Tibial nerve (tissue), 4 donors: Measurements from ENCODE around the gene ZNF208. TPM values are rescaled to one million over a fixed set of nuclear protein-coding genes. Genes with fewer than 3 reads are reported as not detected.
"Not testable (repeated sequence)": the region's sequence is repeated elsewhere in the genome, so short reads cannot be mapped to it uniquely, and the experiment has no call there.

Source experiments
- DNase-seq, 2 donors: peaks; one replicate each; pipeline ENCODE4 v3.0.0-alpha.2; 2019; ENCODE audit warnings: low spot score in 2 of 2
- H3K27ac ChIP-seq, 4 donors: fragments of 200-600 bp; sonication (generic) in 3 of 4; one replicate each; pipeline ENCODE4 v1.5.1; 2017 to 2019; ENCODE audit warnings: mild to moderate bottlenecking in 1 of 4
- H3K27me3 ChIP-seq, 2 donors: fragments of 200-600 bp; sonication (generic) in 1 of 2; one replicate each; pipeline versions ENCODE4 v1.5.1 to v1.6.0; 2017 to 2019
- H3K36me3 ChIP-seq, 3 donors: fragments of 200-600 bp; sonication (generic); one replicate each; pipeline ENCODE4 v1.5.1; 2018 to 2019
- H3K4me1 ChIP-seq, 4 donors: fragments of 200-600 bp; sonication (generic) in 3 of 4; one replicate each; pipeline ENCODE4 v1.5.1; 2017 to 2019
- H3K4me3 ChIP-seq, 4 donors: fragments of 200-600 bp; sonication (generic) in 3 of 4; one replicate each; pipeline ENCODE4 v1.5.1; 2017 to 2019; ENCODE audit warnings: mild to moderate bottlenecking in 1 of 4, moderate library complexity in 1 of 4
- H3K9me3 ChIP-seq, 4 donors: fragments of 200-600 bp; sonication (generic) in 3 of 4; one replicate each; pipeline ENCODE4 v1.5.1; 2017 to 2019
- CTCF ChIP-seq, 5 experiments: fragments of 200-600 bp in 3 of 5; fragments of 450-650 bp in 2 of 5; sonication (generic) in 3 of 5; IDR thresholded peaks; one replicate each; pipeline ENCODE4 v1.5.1; 2016 to 2019; ENCODE audit warnings: antibody characterized with exemption in 5 of 5, mild to moderate bottlenecking in 3 of 5, moderate library complexity in 2 of 5
- EP300 ChIP-seq, 2 donors: sonication (generic); formaldehyde crosslinking; IDR thresholded peaks; one replicate each; pipeline ENCODE4 v1.6.1; 2017; ENCODE audit warnings: antibody characterized with exemption in 2 of 2, mild to moderate bottlenecking in 1 of 2
- POLR2A ChIP-seq, 2 donors: fragments of 450-650 bp; IDR thresholded peaks; one replicate each; pipeline ENCODE4 v1.6.1; 2017; ENCODE audit warnings: antibody characterized with exemption in 2 of 2, mild to moderate bottlenecking in 2 of 2, moderate library complexity in 2 of 2
- WGBS, 2 donors: methylation state at CpG; one replicate each; pipeline ENCODE4 v1.1.5; 2018; 5-methylcytosine and 5-hydroxymethylcytosine counted together
- total RNA-seq, 4 donors: library from RNA; depleted of rRNA; stranded (reverse); fragments of >200 nt; gene quantifications; one replicate each; pipeline ENCODE4 v1.1.0, GENCODE V29; 2016

The ZNF208 gene
- total RNA-seq, 4 donors from 2014 or later = 3.1 to 20.7 (median 3.8) TPM

- H3K4me1 ChIP-seq, H3K27me3 ChIP-seq, H3K9me3 ChIP-seq, H3K27ac ChIP-seq, H3K4me3 ChIP-seq, H3K36me3 ChIP-seq: not testable (repeated sequence)
- DNase-seq = peak in 1 of 2 donors; percentile 33
- WGBS, 2 donors = 14 to 20% methylated on average over 9 of the region's 9 CpGs
- peak in 4 of 5 experiments; percentile 23 to 39 (median 23) for TF ChIP-seq CTCF (IDR thresholded peaks at IDR 0.05)
These were observed 120.7 kb downstream of the ZNF208 start for GRCh38 chr19:21890017-21890416.

- H3K27me3 ChIP-seq, H3K9me3 ChIP-seq, H3K4me1 ChIP-seq, DNase-seq, H3K4me3 ChIP-seq, H3K36me3 ChIP-seq, H3K27ac ChIP-seq: not testable (repeated sequence)
- WGBS, 2 donors = 77 to 78% methylated on average over 2 of the region's 2 CpGs
These were observed 125.2 kb downstream of the ZNF208 start for GRCh38 chr19:21885516-21885915.

GRCh38 chr19:21884786-21885185, 126.0 kb downstream of the ZNF208 start:
- not testable (repeated sequence) for H3K27me3 ChIP-seq, H3K36me3 ChIP-seq, H3K4me1 ChIP-seq, H3K9me3 ChIP-seq, H3K4me3 ChIP-seq, H3K27ac ChIP-seq, DNase-seq
- WGBS, 2 donors = 91 to 92% methylated on average over 8 of the region's 8 CpGs

- DNase-seq = no peak
- WGBS, 2 donors = 74 to 78% methylated on average over 10 of the region's 10 CpGs
- no peaks in the 10 kb centered on the region for H3K4me1 ChIP-seq
- H3K36me3 ChIP-seq = no peaks in the 10 kb centered on the region
- no peak for TF ChIP-seq POLR2A (IDR thresholded peaks at IDR 0.05)
- no peak for TF ChIP-seq EP300 (IDR thresholded peaks at IDR 0.05)
- no peak for TF ChIP-seq CTCF (IDR thresholded peaks at IDR 0.05)
- no peaks in the 10 kb centered on the region for H3K9me3 ChIP-seq
- H3K27me3 ChIP-seq = no peaks in the 10 kb centered on the region
- H3K27ac ChIP-seq = no peak overlapping the region
- H3K4me3 ChIP-seq = no peak overlapping the region
These were observed 127.2 kb downstream of the ZNF208 start for GRCh38 chr19:21883516-21883915.

Other genes starting within 250 kb of the ZNF208 start
- 1 to 10 TPM; 5.1 to 7.8 (median 5.3) TPM for gene ZNF100, start 243.4 kb downstream of the ZNF208 start, total RNA-seq
- 10 to 100 TPM; 16.1 to 28.0 (median 17.0) TPM for gene ZNF43, start 174.8 kb downstream of the ZNF208 start, total RNA-seq
- gene ZNF257, start 41.5 kb upstream of the ZNF208 start, total RNA-seq = 1 to 10 TPM in 3 of 4 donors, not detected in 1; 1.0 to 1.7 (median 1.6) TPM
- 1 to 10 TPM; 2.7 to 6.7 (median 3.2) TPM for gene ZNF676, start 186.0 kb upstream of the ZNF208 start, total RNA-seq